Measurements from ENCODE around the gene ANO2. TPM values are rescaled to one million over a fixed set of nuclear protein-coding genes. Genes with fewer than 3 reads are reported as not detected.

The ANO2 gene
- total RNA-seq, 3 donors from 2014 or later (not counting 1 experiment from before 2014, with no cell fraction given) = not detected

- no peak overlapping the region for H3K27ac ChIP-seq (ENCODE audit: low read length)
- 92% methylated on average over 6 of the region's 6 CpGs for WGBS (ENCODE audit: insufficient coverage)
- H3K36me3 Mint-ChIP-seq = no peaks in the 10 kb centered on the region
- intact Hi-C loops (cut with micrococcal nuclease) = no loop called here
- no peak overlapping the region for H3K4me3 Mint-ChIP-seq
- H3K4me3 ChIP-seq (ENCODE audit: low read length) = no peak overlapping the region
- DNase-seq (no peak), ATAC-seq (no peak)
- no peaks in the 10 kb centered on the region for H3K27me3 ChIP-seq (ENCODE audit: control insufficient read depth, insufficient read depth, low read length)
- H3K27me3 Mint-ChIP-seq (ENCODE audit: low read depth in 2 of 2) = peaks cover under 1 to 7% of the 10 kb centered on the region in 2 donors
- no peaks in the 10 kb centered on the region for H3K36me3 ChIP-seq (ENCODE audit: control insufficient read depth, insufficient read depth, low read length)
- TF ChIP-seq CTCF (IDR thresholded peaks at IDR 0.05) = no peak
- H3K27ac Mint-ChIP-seq = no peak overlapping the region
- peaks cover 0 to 5% of the 10 kb centered on the region in 2 donors for H3K4me1 Mint-ChIP-seq
- no peaks in the 10 kb centered on the region for H3K4me1 ChIP-seq (ENCODE audit: control insufficient read depth, insufficient read depth, low read length)
- H3K9me3 ChIP-seq (ENCODE audit: control insufficient read depth, insufficient read depth, low read length) = no peaks in the 10 kb centered on the region
- no peaks in the 10 kb centered on the region for H3K9me3 Mint-ChIP-seq
These were observed 231.4 kb downstream of the ANO2 start for GRCh38 chr12:5713599-5714081.

- intact Hi-C loops (cut with micrococcal nuclease) = no loop called here
- Histone ChIP-seq H3K4me3 (ENCODE audit: low read length) (no peak overlapping the region), H3K36me3 (ENCODE audit: control insufficient read depth, insufficient read depth, low read length) (no peaks in the 10 kb centered on the region), H3K4me1 (ENCODE audit: control insufficient read depth, insufficient read depth, low read length) (no peaks in the 10 kb centered on the region), H3K27me3 (ENCODE audit: control insufficient read depth, insufficient read depth, low read length) (no peaks in the 10 kb centered on the region), H3K9me3 (ENCODE audit: control insufficient read depth, insufficient read depth, low read length) (no peaks in the 10 kb centered on the region), H3K27ac (ENCODE audit: low read length) (no peak overlapping the region)
- Mint-ChIP-seq H3K4me3 (no peak overlapping the region), H3K27ac (no peak overlapping the region), H3K36me3 (no peaks in the 10 kb centered on the region), H3K4me1 (peaks cover 0 to 5% of the 10 kb centered on the region in 2 donors), H3K9me3 (no peaks in the 10 kb centered on the region), H3K27me3 (ENCODE audit: low read depth in 2 of 2) (peaks cover 8 to 14% of the 10 kb centered on the region in 2 donors)
- no peak for TF ChIP-seq CTCF (IDR thresholded peaks at IDR 0.05)
- no peak for DNase-seq
- ATAC-seq = no peak
- WGBS (ENCODE audit: insufficient coverage) = 100% methylated on average over 1 of the region's 1 CpG
These were observed 234.7 kb downstream of the ANO2 start for GRCh38 chr12:5710260-5710878.

GRCh38 chr12:5708371-5708770, 236.7 kb downstream of the ANO2 start:
- ATAC-seq (no peak), DNase-seq (no peak)
- H3K9me3 Mint-ChIP-seq = no peaks in the 10 kb centered on the region
- Histone ChIP-seq H3K4me3 (ENCODE audit: low read length) (no peak overlapping the region), H3K27ac (ENCODE audit: low read length) (no peak overlapping the region), H3K36me3 (ENCODE audit: control insufficient read depth, insufficient read depth, low read length) (no peaks in the 10 kb centered on the region), H3K27me3 (ENCODE audit: control insufficient read depth, insufficient read depth, low read length) (no peaks in the 10 kb centered on the region), H3K9me3 (ENCODE audit: control insufficient read depth, insufficient read depth, low read length) (no peaks in the 10 kb centered on the region), H3K4me1 (ENCODE audit: control insufficient read depth, insufficient read depth, low read length) (no peaks in the 10 kb centered on the region)
- intact Hi-C loops (cut with micrococcal nuclease) = no loop called here
- no peak overlapping the region for H3K4me3 Mint-ChIP-seq
- H3K4me1 Mint-ChIP-seq = peaks cover 0 to 5% of the 10 kb centered on the region in 2 donors
- H3K27ac Mint-ChIP-seq = no peak overlapping the region
- peaks cover 7 to 8% of the 10 kb centered on the region in 2 donors for H3K27me3 Mint-ChIP-seq (ENCODE audit: low read depth in 2 of 2)
- TF ChIP-seq CTCF (IDR thresholded peaks at IDR 0.05) = no peak
- no peaks in the 10 kb centered on the region for H3K36me3 Mint-ChIP-seq

- ATAC-seq (no peak), DNase-seq (no peak)
- H3K4me1 Mint-ChIP-seq = peaks cover 0 to 5% of the 10 kb centered on the region in 2 donors
- H3K27ac Mint-ChIP-seq = no peak overlapping the region
- no peak for TF ChIP-seq CTCF (IDR thresholded peaks at IDR 0.05)
- H3K36me3 Mint-ChIP-seq = no peaks in the 10 kb centered on the region
- H3K27me3 Mint-ChIP-seq (ENCODE audit: low read depth in 2 of 2) = peaks cover 12 to 17% of the 10 kb centered on the region in 2 donors
- Histone ChIP-seq H3K27ac (ENCODE audit: low read length) (no peak overlapping the region), H3K27me3 (ENCODE audit: control insufficient read depth, insufficient read depth, low read length) (no peaks in the 10 kb centered on the region), H3K9me3 (ENCODE audit: control insufficient read depth, insufficient read depth, low read length) (no peaks in the 10 kb centered on the region), H3K4me3 (ENCODE audit: low read length) (no peak overlapping the region), H3K36me3 (ENCODE audit: control insufficient read depth, insufficient read depth, low read length) (no peaks in the 10 kb centered on the region), H3K4me1 (ENCODE audit: control insufficient read depth, insufficient read depth, low read length) (no peaks in the 10 kb centered on the region)
- no peak overlapping the region for H3K4me3 Mint-ChIP-seq
- WGBS (ENCODE audit: insufficient coverage) = 93% methylated on average over 4 of the region's 4 CpGs
- no peaks in the 10 kb centered on the region for H3K9me3 Mint-ChIP-seq
- intact Hi-C loops (cut with micrococcal nuclease) = no loop called here
These were observed 238.8 kb downstream of the ANO2 start for GRCh38 chr12:5706247-5706646.
